HG03354 (cell line): Measurements from ENCODE around the gene PCP2.

Source experiments
- ATAC-seq: cut with Tn5 transposase; IDR thresholded peaks from one replicate; pipeline ENCODE4 v1.9.1; 2021; ENCODE audit warnings: mild to moderate bottlenecking; ENCODE audit not compliant: unreplicated experiment, poor library complexity, severe bottlenecking

Gene PCP2

GRCh38 chr19:7622933-7623685 is 10.4 kb downstream of the PCP2 start:
- no peak for ATAC-seq

GRCh38 chr19:7620442-7621412 is 12.8 kb downstream of the PCP2 start:
- no peak for ATAC-seq

DNA sequence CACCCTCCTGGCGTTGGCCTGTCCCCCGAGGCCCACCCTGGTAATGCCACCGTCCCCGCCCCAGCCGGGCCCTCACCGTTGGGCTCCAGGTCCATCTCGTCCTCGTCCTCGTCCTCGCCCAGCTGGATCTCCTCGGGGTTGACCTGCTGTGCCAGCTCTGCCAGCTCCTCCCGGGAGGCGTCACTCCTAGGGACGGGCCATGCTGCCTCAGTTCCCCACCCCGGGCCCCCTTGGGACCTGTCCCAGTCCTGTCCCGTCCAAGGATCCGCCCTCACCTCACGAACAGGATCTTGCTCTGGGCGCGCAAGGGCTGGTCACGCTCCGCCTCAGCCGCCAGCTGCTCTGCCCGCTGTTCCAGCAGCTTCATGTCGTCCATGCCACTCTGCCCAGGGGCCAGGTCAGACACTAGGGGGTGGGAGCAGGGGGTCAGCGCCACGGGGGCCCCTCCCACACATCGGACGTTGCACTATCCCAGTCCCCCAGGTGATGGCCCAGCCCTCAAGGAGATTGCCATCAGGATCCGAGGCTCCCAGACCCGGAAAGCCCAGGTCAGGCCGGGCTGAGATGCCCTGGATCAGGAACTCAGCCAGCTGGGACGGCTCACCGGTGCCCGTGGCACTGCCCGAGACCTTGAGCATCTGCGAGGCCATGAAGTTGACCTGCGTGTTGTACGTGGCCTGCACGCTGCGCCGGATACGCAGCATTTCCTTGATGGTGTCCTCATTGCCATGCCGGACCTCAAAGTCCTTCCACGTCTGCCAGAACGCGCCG is 13.7 kb downstream of the PCP2 start:
- no peak for ATAC-seq

- ATAC-seq: no peak
These were observed 14.6 kb downstream of the PCP2 start for GRCh38 chr19:7618771-7619510.

GRCh38 chr19:7618348-7618747 is 15.2 kb downstream of the PCP2 start:
- ATAC-seq: no peak

DNA sequence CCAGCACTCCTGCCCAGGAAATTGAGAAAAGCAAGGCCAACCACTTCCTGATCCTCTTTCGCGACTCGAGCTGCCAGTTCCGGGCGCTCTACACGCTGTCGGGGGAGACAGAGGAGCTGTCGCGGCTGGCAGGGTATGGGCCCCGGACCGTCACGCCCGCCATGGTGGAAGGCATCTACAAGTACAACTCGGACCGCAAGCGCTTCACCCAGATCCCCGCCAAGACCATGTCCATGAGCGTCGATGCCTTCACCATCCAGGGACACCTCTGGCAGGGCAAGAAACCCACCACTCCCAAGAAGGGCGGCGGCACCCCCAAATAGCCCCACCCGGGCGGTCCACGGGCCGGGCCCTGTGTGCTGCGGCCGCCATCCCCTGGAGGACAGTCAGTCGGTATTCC is 15.8 kb downstream of the PCP2 start:
- no peak for ATAC-seq

GRCh38 chr19:7617172-7617571 is 16.3 kb downstream of the PCP2 start:
- ATAC-seq: no peak

DNA sequence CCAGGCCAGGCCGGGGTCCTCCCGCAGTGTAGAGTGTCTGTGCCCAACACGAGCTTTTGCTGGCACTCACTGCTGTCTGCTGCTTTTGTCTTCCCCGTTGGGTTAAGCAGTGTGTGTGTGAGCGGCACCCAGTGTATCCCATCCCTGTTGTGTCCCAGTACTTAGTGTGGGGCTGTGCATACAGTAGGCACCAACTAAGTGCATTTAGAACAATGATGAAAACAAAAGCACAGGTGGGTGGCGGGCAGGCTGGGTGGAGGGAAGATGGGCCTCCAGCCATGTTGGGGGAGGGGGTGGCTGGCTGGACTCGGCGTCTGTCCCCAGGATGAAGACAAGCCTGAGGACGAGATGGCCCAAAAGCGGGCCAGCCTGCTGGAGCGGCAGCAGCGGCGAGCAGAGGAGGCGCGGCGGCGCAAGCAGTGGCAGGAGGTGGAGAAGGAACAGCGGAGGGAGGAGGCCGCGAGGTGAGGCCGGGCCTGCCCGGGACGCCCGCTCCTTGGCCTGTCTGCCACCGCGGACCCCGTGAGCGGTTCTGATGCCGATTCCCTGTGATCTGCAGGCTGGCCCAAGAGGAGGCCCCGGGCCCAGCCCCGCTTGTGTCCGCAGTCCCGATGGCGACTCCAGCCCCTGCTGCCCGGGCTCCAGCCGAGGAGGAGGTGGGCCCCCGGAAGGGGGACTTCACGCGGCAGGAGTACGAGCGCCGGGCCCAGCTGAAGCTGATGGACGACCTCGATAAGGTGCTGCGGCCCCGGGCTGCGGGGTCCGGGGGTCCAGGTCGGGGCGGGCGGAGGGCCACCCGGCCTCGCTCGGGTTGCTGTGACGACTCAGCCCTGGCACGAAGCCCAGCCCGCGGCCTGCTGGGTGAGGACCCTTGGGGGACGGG is 18.4 kb downstream of the PCP2 start:
- ATAC-seq: no peak

- ATAC-seq: no peak
These were observed 20.9 kb downstream of the PCP2 start for GRCh38 chr19:7612282-7613274.

GRCh38 chr19:7611541-7612279 is 21.8 kb downstream of the PCP2 start:
- no peak for ATAC-seq

- no peak for ATAC-seq
These were observed 22.9 kb downstream of the PCP2 start for GRCh38 chr19:7610491-7611240.

DNA sequence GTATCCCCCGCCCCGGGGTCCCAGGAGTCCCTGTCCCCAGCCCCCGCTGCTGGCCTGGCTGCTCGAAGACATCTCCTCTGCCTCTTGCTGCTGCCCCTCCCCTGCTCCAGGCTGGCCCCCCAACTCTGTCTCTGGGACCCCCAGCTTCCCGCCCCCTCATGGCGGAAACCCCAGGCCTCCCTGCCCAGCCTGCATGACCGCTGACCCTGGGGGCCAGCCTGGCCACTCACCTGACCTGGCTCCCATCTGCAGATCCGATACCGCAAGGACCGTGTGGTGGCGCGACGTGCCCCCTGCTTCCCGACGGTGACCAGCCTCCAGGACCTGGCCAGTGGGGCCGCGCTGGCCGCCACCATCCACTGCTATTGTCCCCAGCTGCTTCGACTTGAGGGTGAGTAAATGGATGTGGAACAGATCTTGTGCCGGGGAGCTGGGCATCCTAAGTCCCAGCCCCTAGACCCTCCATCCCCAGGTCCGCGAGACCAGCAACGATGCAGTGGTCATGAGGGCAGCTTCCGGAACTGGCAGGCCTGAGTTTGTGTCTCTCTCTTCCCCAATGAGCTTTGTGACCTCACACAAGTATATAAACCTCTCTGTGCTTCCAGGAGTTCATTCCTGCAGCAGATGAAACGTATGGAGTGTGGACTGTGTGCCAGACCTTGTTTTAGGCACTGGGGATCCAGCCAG is 25.5 kb downstream of the PCP2 start:
- ATAC-seq: no peak

DNA sequence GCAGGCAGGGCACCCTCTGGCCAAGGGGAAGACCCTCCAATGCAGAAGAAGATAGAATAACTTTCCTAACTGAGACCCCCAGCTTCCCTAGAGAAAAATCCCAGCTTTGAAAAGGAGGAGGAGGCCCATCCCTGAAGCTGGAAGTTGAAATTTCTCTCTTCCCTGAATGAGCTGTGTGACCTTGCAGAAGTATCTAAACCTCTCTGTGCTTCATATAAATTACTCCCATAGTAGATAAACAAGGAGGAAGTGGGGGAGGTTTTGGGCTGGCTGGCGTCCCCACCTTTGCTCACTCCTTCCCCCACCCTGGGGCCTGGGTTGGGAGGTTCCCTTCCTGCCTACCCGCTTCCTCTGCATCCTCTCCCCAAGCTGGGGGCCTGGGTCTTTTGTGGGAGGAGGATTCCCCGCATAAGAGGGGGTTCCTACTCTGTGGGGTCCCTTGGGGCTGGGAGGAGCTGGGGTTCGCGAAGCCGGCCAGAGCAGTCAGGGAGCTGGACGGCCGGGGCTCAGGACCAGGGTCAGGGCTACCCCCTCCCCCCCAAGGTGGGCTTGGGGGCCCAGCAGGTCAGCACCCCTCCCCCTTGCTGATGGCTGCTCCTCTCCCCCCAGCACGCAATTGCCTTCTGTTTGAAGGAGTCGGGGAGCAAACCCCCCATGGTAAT is 26.2 kb downstream of the PCP2 start:
- ATAC-seq: no peak

- no peak for ATAC-seq
These were observed 27.2 kb downstream of the PCP2 start for GRCh38 chr19:7606289-7606688.
